PC-9 (cell line): ENCODE results near the gene NOLC1.
"Not testable (repeated sequence)": the region's sequence is repeated elsewhere in the genome, so short reads cannot be mapped to it uniquely, and the experiment has no call there.

Source experiments
- EZH2 ChIP-seq: fragments of 200-600 bp; sonication (generic); IDR thresholded peaks from 2 replicates; pipeline ENCODE4 v1.8.0; 2017; ENCODE audit warnings: antibody characterized with exemption, low read depth
- TF ChIP-seq, protein P1 (sequence below): fragments of 200-600 bp; sonication (generic); conservative IDR thresholded peaks from 2 replicates; pipeline ENCODE4 v1.6.1; 2017; ENCODE audit warnings: mixed run types, antibody characterized with exemption, mild to moderate bottlenecking, moderate library complexity

DNA sequence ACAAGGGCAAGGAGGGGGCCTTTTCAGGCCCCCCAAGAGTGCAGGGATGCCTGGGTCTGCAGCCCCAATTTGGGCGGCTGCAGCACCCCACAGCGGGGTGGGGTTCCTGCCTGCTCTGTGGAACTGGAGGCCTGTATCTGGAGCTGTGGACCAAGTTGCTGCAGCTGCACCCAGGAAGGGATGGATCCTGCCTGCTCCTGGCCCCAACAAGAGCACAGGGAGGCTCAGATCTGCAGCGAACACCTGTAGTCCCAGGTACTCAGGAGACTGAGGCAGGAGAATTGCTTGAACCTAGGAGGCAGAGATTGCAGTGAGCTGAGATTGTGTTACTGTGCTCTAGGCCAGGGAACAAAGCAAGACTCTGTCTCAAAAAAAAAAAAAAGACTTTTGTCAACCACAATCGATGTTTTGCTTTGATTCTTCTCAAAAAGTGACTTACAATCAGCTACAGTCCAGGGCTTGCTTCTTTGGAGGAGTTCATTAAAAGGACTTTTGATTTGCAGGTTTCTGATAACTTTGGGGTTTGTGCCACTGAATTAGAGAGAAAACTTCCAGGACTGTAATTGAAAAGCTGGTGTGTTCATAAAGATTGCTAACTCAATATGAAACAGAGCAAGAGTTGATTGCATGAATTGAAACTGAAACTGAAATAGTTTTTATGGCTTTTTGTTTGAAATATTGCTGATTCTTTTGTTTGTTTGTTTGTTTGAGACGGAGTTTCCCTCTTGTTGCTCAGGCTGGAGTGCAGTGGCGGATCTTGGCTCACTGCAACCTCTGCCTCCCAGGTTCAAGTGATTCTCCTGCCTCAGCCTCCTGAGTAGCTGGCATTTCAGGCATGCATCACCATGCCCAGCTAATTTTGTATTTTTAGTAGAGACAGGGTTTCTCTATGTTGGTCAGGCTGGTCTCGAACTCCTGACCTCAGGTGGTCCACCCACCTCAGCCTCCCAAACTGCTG, 37.0 kb downstream of the NOLC1 start:
- TF ChIP-seq, protein P1, sequence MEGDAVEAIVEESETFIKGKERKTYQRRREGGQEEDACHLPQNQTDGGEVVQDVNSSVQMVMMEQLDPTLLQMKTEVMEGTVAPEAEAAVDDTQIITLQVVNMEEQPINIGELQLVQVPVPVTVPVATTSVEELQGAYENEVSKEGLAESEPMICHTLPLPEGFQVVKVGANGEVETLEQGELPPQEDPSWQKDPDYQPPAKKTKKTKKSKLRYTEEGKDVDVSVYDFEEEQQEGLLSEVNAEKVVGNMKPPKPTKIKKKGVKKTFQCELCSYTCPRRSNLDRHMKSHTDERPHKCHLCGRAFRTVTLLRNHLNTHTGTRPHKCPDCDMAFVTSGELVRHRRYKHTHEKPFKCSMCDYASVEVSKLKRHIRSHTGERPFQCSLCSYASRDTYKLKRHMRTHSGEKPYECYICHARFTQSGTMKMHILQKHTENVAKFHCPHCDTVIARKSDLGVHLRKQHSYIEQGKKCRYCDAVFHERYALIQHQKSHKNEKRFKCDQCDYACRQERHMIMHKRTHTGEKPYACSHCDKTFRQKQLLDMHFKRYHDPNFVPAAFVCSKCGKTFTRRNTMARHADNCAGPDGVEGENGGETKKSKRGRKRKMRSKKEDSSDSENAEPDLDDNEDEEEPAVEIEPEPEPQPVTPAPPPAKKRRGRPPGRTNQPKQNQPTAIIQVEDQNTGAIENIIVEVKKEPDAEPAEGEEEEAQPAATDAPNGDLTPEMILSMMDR: not testable (repeated sequence)
- TF ChIP-seq EZH2: not testable (repeated sequence)
